Ishikawa (cell line): Measurements from ENCODE around the gene ALOX5AP.

Source experiments
- CEBPB ChIP-seq: IDR thresholded peaks from 2 replicates; pipeline ENCODE4 v1.6.1; 2012
- CREB1 ChIP-seq: IDR thresholded peaks from 2 replicates; pipeline ENCODE4 v1.6.1; 2012; ENCODE audit warnings: low read depth
- EGR1 ChIP-seq: IDR thresholded peaks from 2 replicates; pipeline ENCODE4 v1.6.1; 2012
- EP300 ChIP-seq: IDR thresholded peaks from 2 replicates; pipeline ENCODE4 v1.6.1; 2012; ENCODE audit warnings: borderline replicate concordance
- FOXM1 ChIP-seq: IDR thresholded peaks from 2 replicates; pipeline ENCODE4 v1.6.1; 2012; ENCODE audit warnings: low read depth, borderline replicate concordance
- MAX ChIP-seq: IDR thresholded peaks from 2 replicates; pipeline ENCODE4 v1.6.1; 2012
- RAD21 ChIP-seq: IDR thresholded peaks from 2 replicates; pipeline ENCODE4 v1.6.1; 2012; ENCODE audit warnings: low read depth
- REST ChIP-seq: IDR thresholded peaks from 2 replicates; pipeline ENCODE4 v1.6.1; 2012; ENCODE audit warnings: low read depth, mild to moderate bottlenecking
- TAF1 ChIP-seq: IDR thresholded peaks from 2 replicates; pipeline ENCODE4 v1.6.1; 2012; ENCODE audit warnings: low read depth, mild to moderate bottlenecking
- TEAD4 ChIP-seq: IDR thresholded peaks from 2 replicates; pipeline ENCODE4 v1.6.1; 2012
- USF1 ChIP-seq: IDR thresholded peaks from 2 replicates; pipeline ENCODE4 v1.6.1; 2012
- YY1 ChIP-seq: IDR thresholded peaks from 2 replicates; pipeline ENCODE4 v1.6.1; 2012; ENCODE audit warnings: low read depth
- ZBTB7A ChIP-seq: IDR thresholded peaks from 2 replicates; pipeline ENCODE4 v1.6.1; 2012; ENCODE audit warnings: low read depth

GRCh38 chr13:30705680-30706079, 29.7 kb upstream of the ALOX5AP start:
- TF ChIP-seq TEAD4 (no peak), USF1 (no peak), REST (no peak), MAX (no peak), EGR1 (no peak), ZBTB7A (no peak), CEBPB (no peak), TAF1 (no peak), FOXM1 (no peak), RAD21 (no peak), CREB1 (no peak), EP300 (no peak), YY1 (no peak)
